Lower lobe of right lung (tissue), 2 donors: ENCODE data around the gene KCP. TPM values are rescaled to one million over a fixed set of nuclear protein-coding genes. Genes with fewer than 3 reads are reported as not detected.
A peak's percentile ranks its signal among the peaks of the same experiment; 100 is the strongest.

Experiments
- ATAC-seq, 2 donors: fragments of 200-7000 bp; cut with Tn5 transposase; one replicate each; pipeline ENCODE4 v1.9.1; 2020 to 2022; ENCODE audit warnings: mild to moderate bottlenecking in 2 of 2, moderate library complexity in 2 of 2
- DNase-seq: peaks from one replicate; pipeline ENCODE4 v3.0.0-alpha.2; 2020
- H3K27ac ChIP-seq: fragments of 200-600 bp; one replicate; pipeline ENCODE4 v1.8.0; 2022
- H3K27me3 ChIP-seq: fragments of 200-600 bp; one replicate; pipeline ENCODE4 v1.8.0; 2022; ENCODE audit warnings: low read depth
- H3K36me3 ChIP-seq: fragments of 200-600 bp; one replicate; pipeline ENCODE4 v1.8.0; 2022; ENCODE audit warnings: mild to moderate bottlenecking
- H3K4me1 ChIP-seq: fragments of 200-600 bp; one replicate; pipeline ENCODE4 v1.8.0; 2022
- H3K4me3 ChIP-seq: fragments of 200-600 bp; one replicate; pipeline ENCODE4 v1.8.0; 2022; ENCODE audit warnings: mild to moderate bottlenecking
- H3K9me3 ChIP-seq: fragments of 200-600 bp; one replicate; pipeline ENCODE4 v1.8.0; 2022
- CTCF ChIP-seq: fragments of 200-600 bp; IDR thresholded peaks from one replicate; pipeline ENCODE4 v1.8.0; 2022; ENCODE audit warnings: antibody characterized with exemption, mild to moderate bottlenecking
- intact Hi-C: fragments of 100-400 bp; cut with DNase I; formaldehyde crosslinking; loops from one replicate; pipeline ENCODE4 v1.11.0; 2022
- total RNA-seq: library from RNA; stranded (reverse); fragmentation: NEBNext Ultra II Directional; extraction: Animal tissue kit (Norgen Biotek cat#: 25700); gene quantifications from one replicate; pipeline ENCODE4 v1.2.1, GENCODE V29; 2021
- donor health status: DM: no; HTN: yes; CAD: no; lungs with severe emphysema.

The KCP gene
- total RNA-seq, 1 donor from 2014 or later = 1.3 TPM

- H3K27ac ChIP-seq = no peak overlapping the region
- peaks cover 21% of the 10 kb centered on the region for H3K4me1 ChIP-seq
- no peaks in the 10 kb centered on the region for H3K36me3 ChIP-seq
- no peak overlapping the region for H3K4me3 ChIP-seq
- intact Hi-C loops = no loop called here
- no peak for DNase-seq
- TF ChIP-seq CTCF = no peak
- H3K9me3 ChIP-seq = no peaks in the 10 kb centered on the region
- H3K27me3 ChIP-seq = peaks cover 11% of the 10 kb centered on the region
- ATAC-seq = no peak
Measured at GRCh38 chr7:128873234-128873633, 37.3 kb downstream of the KCP start.

- peaks cover 23% of the 10 kb centered on the region for H3K4me1 ChIP-seq
- intact Hi-C loops = no loop called here
- no peak for TF ChIP-seq CTCF
- no peak overlapping the region for H3K4me3 ChIP-seq
- peaks cover 11% of the 10 kb centered on the region for H3K27me3 ChIP-seq
- DNase-seq (no peak), ATAC-seq (no peak)
- H3K9me3 ChIP-seq = no peaks in the 10 kb centered on the region
- H3K36me3 ChIP-seq = no peaks in the 10 kb centered on the region
- H3K27ac ChIP-seq = no peak overlapping the region
Measured at GRCh38 chr7:128872394-128872824, 38.1 kb downstream of the KCP start.

GRCh38 chr7:128871050-128871449 is 39.5 kb downstream of the KCP start:
- intact Hi-C loops = no loop called here
- no peak for DNase-seq
- peaks cover 11% of the 10 kb centered on the region for H3K27me3 ChIP-seq
- H3K4me1 ChIP-seq = peaks cover 23% of the 10 kb centered on the region
- no peak overlapping the region for H3K27ac ChIP-seq
- peaks cover 3% of the 10 kb centered on the region for H3K36me3 ChIP-seq
- H3K4me3 ChIP-seq = no peak overlapping the region
- no peak for ATAC-seq
- H3K9me3 ChIP-seq = no peaks in the 10 kb centered on the region
- TF ChIP-seq CTCF = no peak

- Histone ChIP-seq H3K4me3 (peak overlapping the region; percentile 64), H3K36me3 (peaks cover 14% of the 10 kb centered on the region), H3K9me3 (no peaks in the 10 kb centered on the region), H3K27me3 (peaks cover 11% of the 10 kb centered on the region), H3K4me1 (peaks cover 23% of the 10 kb centered on the region), H3K27ac (no peak overlapping the region)
- DNase-seq (no peak), ATAC-seq (no peak)
- no peak for TF ChIP-seq CTCF
- intact Hi-C loops = no loop called here
Measured at GRCh38 chr7:128869944-128870285, 40.6 kb downstream of the KCP start.

GRCh38 chr7:128869138-128869943 is 41.2 kb downstream of the KCP start:
- DNase-seq (peak; percentile 70), ATAC-seq (peak; percentile 84 to 86)
- intact Hi-C loops = no loop called here
- H3K27me3 ChIP-seq = peaks cover 11% of the 10 kb centered on the region
- peak; percentile 18 for TF ChIP-seq CTCF
- H3K36me3 ChIP-seq = peaks cover 18% of the 10 kb centered on the region
- H3K4me1 ChIP-seq = peaks cover 25% of the 10 kb centered on the region
- H3K9me3 ChIP-seq = no peaks in the 10 kb centered on the region
- no peak overlapping the region for H3K27ac ChIP-seq
- H3K4me3 ChIP-seq = peak overlapping the region; percentile 64
